Epithelial cell of esophagus (primary cell): ENCODE measurements around the gene ZNF655.

Experiments used
- DNase-seq: peaks from one replicate; pipeline ENCODE4 v3.0.0; 2010; ENCODE audit warnings: low read depth
- H3K4me3 ChIP-seq: 2 replicates; pipeline ENCODE4 v1.5.1; 2011; ENCODE audit warnings: mild to moderate bottlenecking, low read length, control low read depth
- TF ChIP-seq, protein P1 (sequence below): IDR thresholded peaks from 2 replicates; pipeline ENCODE4 v1.5.1; 2011; ENCODE audit warnings: low read depth, mild to moderate bottlenecking, low read length, control low read depth, inconsistent platforms; ENCODE audit not compliant: insufficient read depth; ENCODE audit errors: missing control alignments

ZNF655 gene, protein sequence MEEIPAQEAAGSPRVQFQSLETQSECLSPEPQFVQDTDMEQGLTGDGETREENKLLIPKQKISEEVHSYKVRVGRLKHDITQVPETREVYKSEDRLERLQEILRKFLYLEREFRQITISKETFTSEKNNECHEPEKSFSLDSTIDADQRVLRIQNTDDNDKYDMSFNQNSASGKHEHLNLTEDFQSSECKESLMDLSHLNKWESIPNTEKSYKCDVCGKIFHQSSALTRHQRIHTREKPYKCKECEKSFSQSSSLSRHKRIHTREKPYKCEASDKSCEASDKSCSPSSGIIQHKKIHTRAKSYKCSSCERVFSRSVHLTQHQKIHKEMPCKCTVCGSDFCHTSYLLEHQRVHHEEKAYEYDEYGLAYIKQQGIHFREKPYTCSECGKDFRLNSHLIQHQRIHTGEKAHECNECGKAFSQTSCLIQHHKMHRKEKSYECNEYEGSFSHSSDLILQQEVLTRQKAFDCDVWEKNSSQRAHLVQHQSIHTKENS

DNA sequence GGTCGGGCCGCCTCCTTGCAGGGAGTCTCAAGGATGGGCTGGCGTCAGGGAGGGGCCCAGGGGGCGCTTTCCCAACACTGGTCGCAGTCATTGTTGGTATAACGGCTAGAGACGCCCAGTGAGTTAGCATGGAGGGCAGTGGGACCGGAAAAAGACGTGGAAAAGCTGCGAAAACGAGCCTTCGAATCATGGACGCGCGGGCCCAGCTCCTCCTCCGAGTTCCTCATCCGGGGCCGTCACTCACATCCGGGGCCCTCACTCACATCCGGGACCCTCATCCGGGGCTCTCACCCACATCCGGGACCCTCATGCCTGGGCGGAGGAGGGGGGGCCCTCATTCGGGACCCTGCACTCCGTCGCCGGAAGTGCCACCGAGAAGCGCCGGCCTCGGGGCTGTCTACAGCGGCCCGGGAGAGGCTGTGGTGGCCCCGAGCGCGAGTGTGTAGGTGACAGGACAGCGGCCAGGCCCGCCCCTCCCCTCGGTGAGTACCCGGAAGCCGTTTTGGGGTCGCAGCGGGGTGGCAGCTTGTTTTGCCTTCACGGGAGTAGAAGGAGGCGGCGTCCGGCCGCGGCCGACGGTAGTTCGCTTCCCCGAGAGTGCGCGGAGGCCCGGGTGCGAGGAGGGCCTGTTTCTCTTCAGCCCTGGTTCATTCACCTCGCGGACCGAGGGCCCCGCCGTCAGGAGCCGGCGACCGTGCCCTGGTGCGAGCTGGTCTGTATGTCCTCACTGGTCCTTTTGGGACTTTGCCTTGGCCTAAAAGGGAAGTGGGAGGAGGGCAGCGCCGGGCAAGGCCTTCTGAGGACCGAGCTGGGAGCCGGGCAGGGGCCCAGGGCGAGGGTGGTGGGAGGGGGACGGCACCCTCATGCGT lies at the start of gene ZNF655:
Gene ZNF655, plus strand, starts transcription at position 337 of the 869 bp plus-strand sequence. CDS start 1,918 bp downstream, outside the sequence.
- peak within 1 kb of the TSS; percentile 73 for H3K4me3 ChIP-seq
- TF ChIP-seq, protein P1, sequence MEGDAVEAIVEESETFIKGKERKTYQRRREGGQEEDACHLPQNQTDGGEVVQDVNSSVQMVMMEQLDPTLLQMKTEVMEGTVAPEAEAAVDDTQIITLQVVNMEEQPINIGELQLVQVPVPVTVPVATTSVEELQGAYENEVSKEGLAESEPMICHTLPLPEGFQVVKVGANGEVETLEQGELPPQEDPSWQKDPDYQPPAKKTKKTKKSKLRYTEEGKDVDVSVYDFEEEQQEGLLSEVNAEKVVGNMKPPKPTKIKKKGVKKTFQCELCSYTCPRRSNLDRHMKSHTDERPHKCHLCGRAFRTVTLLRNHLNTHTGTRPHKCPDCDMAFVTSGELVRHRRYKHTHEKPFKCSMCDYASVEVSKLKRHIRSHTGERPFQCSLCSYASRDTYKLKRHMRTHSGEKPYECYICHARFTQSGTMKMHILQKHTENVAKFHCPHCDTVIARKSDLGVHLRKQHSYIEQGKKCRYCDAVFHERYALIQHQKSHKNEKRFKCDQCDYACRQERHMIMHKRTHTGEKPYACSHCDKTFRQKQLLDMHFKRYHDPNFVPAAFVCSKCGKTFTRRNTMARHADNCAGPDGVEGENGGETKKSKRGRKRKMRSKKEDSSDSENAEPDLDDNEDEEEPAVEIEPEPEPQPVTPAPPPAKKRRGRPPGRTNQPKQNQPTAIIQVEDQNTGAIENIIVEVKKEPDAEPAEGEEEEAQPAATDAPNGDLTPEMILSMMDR: no peak
- peak; percentile 79 for DNase-seq

DNA sequence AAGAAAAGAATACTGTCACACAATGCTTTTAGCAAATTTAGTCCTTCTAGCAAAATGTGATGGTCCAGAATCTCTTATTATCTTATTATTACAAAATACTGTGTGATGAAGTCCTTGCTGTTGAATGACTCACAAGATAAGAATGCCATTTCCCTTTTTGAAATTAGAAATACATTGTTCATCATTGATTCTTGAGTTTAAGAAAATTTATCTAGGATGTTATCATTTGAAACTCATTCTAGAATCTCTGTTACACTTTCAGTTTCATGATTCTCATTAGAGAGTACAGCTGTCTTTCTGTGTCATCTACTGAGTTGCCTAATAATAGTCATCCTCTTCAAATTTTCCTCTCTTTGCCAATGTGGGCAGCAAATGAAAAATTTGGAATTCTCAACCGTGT lies 44.4 kb upstream of the ZNF655 start:
- peak; percentile 28 for DNase-seq
- TF ChIP-seq, protein P1: no peak
- no peak overlapping the region for H3K4me3 ChIP-seq

DNA sequence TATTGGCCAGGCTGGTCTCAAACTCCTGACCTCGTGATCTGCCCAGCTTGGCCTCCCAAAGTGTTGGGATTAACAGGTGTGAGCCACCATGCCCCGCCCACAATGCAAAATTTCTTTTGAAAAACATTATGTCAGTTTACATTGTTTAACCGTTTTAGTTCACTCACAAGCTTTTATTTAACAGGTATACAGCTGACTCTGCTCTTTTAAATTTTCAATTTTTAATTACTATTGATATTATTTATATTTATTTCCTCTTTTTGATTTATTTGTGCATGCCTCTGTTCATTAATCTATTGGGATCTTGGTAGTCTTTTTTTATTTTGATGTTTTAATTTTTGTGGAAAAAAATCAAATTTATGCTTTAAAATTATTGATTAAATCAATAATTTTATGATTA lies 37.0 kb upstream of the ZNF655 start:
- TF ChIP-seq, protein P1: no peak
- DNase-seq: no peak
- H3K4me3 ChIP-seq: no peak overlapping the region

DNA sequence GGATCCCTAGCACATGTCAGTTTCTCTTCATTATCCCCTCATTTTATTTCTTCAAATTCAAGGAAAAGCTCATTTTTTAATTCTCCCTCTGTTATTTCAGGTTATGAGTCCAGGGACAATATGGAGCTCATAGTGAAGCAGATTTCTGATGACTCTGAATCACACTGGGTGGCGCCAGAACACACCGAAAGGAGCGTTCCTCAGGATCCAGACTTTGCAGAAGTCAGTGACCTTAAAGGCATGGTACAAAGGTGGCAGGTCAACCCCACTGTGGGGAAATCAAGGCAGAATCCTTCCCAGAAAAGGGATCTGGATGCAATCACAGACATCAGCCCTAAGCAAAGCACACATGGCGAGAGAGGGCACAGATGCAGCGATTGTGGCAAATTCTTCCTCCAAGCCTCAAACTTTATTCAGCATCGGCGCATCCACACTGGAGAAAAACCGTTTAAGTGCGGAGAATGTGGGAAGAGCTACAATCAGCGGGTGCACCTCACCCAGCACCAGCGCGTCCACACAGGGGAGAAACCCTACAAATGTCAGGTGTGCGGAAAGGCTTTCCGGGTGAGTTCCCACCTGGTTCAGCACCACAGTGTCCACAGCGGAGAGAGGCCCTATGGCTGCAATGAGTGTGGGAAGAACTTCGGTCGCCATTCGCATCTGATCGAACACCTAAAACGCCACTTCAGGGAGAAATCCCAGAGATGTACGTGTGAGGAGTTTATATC lies 32.6 kb upstream of the ZNF655 start:
- no peak overlapping the region for H3K4me3 ChIP-seq
- peak; percentile 48 for DNase-seq
- TF ChIP-seq, protein P1: peak; percentile 54

DNA sequence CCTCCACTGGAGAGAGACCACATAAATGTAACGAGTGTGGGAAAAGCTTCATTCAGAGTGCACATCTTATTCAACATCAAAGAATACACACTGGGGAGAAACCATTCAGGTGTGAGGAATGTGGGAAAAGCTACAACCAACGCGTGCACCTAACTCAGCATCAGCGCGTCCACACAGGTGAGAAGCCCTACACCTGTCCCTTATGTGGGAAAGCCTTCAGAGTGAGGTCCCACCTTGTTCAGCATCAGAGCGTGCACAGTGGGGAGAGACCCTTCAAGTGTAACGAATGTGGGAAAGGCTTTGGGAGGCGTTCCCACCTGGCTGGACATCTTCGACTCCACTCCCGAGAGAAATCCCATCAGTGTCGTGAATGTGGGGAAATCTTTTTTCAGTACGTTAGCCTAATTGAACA lies 27.1 kb upstream of the ZNF655 start:
- no peak overlapping the region for H3K4me3 ChIP-seq
- DNase-seq: no peak
- TF ChIP-seq, protein P1: no peak

DNA sequence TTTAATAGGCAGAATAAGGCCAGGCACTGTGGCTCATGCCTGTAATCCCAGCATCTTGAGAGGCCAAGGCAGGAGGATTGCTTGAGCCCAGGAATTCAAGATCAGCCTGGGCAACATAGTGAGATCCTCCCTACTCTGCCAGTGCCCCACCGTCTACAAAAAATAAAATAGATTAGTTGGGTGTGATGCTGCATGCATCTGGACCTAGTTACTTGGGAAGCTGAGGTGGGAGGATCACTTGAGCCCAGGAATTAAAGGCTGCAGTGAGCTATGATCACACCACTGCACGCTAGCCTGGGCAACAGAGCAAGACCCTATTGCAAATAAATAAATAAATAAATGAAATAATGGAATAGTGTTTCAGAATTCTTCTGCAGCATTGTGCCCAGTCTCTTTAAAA lies 22.8 kb upstream of the ZNF655 start:
- DNase-seq: no peak
- TF ChIP-seq, protein P1: no peak
- H3K4me3 ChIP-seq: no peak overlapping the region
